AG08396 (cell line): ENCODE measurements around the gene MYO19.
"Not testable (repeated sequence)": the region's sequence is repeated elsewhere in the genome, so short reads cannot be mapped to it uniquely, and the experiment has no call there.

Experiments used
- DNase-seq: peaks from one replicate; pipeline ENCODE4 v3.0.0; 2012; ENCODE audit warnings: low spot score, mixed read lengths

The MYO19 gene

GRCh38 chr17:36498560-36499300 lies 35.9 kb downstream of the MYO19 start:
- no peak for DNase-seq

GRCh38 chr17:36498155-36498554 lies 36.5 kb downstream of the MYO19 start:
- no peak for DNase-seq

GRCh38 chr17:36496018-36496789 lies 38.5 kb downstream of the MYO19 start:
- peak; percentile 46 for DNase-seq

DNA sequence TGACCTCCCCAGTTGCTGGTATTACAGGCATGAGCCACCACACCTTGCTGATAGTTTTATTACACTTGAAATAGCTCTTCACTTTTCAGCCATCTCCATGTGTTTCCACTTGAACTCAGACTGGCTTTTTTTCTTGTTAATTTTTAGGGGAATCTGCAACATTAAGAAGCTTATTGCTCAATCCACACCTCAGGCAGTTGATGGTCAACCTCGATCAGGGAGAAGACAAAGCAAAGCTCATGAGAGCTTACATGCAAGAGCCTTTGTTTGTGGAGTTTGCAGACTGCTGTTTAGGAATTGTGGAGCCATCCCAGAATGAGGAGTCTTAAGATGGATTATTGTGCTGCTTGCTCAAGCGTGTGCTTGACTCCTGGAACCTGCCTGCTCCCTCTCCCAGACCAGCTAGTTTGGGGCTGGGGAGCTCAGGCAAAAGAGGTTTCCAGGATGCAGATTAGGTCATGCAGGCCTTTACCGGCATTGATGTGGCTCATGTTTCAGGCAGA lies 39.5 kb downstream of the MYO19 start:
- DNase-seq: no peak

GRCh38 chr17:36494674-36495073 lies 40.0 kb downstream of the MYO19 start:
- DNase-seq: no peak

DNA sequence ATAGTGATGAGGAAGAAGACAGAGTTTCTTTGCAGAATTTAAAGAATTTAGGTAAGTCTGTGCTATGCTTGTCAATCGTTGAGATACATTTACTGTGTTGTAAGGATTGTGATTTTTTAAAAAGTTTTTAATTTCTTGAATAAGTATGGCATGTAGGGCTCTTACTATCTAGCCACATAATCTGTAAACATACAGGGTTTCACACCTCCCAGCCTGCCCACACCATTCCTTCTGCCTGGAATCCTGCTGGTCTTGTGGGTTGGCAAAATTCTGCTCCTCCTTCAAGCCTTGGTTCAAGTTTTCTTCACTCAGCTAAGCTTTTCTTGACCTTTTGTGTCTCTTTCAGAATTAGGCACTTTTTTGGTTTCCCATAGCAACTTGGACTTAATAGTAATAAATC lies 40.7 kb downstream of the MYO19 start:
- no peak for DNase-seq

DNA sequence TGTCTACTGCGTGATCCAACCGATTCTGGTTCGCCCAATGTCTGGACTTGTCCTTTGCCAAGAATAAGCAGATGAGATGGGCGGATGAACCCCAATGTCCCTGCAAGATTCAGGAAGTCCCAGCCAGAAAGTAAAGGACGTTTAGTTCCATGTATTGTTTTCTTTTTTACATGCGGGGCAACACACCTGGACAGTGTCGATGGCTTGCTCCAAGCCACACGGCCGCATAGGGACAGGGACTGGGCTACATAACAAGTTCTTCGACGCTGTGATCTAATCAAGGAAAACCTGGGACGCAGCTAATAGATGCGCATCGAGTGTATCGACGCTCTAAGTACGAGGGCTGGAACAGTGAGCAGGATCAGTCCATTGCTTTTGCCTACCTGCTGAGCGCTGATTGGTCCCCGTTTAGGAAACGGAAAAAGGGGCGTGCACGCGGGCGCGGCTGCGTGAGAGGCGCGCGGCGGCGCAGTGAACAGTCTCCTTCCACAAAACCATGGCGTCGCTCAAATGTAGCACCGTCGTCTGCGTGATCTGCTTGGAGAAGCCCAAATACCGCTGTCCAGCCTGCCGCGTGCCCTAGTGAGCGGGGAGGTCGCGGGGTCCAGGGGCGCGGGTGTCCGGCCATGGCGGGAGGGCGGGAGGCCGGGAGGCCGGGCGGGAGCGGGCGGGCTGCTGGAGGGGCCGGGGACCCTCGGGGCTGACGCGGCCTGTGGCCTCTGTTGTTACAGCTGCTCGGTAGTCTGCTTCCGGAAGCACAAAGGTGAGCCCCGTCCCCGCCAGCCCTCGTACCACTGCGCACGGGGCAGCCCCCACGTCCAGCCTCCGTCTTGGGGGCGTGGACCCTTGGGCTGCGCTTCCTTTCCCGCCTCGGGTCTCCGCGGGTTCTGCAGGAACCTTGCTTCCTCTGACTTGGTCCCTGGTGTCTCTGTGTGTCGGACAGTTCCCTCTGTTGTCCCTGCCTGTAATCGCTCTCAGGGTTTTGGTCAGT lies 48.2 kb downstream of the MYO19 start, which contains the start of gene ZNHIT3:
Gene ZNHIT3, plus strand, starts transcription at position 478 of the 991 bp plus-strand sequence. Its CDS starts 19 bp downstream, at position 497.
- peak; percentile 98 for DNase-seq

DNA sequence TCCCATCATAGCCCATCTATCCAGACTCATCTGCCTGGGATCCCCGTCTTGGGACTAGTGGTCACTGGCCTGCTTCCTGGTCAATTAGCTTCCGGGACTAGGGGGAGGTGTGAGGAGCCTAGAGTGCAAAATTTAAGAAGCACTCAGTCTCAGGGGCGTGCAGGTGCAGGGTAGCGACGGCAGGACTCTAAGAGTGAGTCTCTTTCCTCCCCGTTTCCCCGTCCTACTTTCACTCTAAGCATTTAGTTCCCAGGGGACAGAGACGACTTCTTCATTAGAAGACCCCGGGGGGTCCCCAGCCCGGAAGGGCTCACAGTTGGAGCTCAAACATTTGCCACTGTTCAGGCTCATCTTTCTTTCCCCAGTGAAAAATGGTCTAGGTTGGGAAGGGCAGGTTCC lies 48.9 kb downstream of the MYO19 start:
- no peak for DNase-seq

DNA sequence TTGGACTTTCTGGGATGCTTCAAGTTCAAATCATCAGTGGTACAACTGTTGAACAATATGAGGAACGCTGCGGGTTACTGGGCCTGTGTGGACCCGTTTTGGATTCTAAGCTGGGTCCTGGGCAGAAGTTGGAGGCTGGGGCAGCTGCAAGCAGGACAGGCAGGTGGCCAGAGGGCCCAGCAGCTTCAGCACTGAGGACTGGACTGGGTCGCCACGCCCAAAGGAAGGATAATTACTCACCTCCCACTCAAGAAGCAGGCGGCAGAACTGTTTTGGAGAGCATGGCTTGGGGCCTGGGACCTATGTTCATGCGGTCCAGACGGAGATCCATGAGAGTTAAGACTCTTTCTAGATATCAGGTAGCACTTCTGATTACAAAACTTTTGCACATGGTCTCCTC lies 49.6 kb downstream of the MYO19 start:
- no peak for DNase-seq

GRCh38 chr17:36484021-36484420 lies 50.6 kb downstream of the MYO19 start:
- DNase-seq: not testable (repeated sequence)

DNA sequence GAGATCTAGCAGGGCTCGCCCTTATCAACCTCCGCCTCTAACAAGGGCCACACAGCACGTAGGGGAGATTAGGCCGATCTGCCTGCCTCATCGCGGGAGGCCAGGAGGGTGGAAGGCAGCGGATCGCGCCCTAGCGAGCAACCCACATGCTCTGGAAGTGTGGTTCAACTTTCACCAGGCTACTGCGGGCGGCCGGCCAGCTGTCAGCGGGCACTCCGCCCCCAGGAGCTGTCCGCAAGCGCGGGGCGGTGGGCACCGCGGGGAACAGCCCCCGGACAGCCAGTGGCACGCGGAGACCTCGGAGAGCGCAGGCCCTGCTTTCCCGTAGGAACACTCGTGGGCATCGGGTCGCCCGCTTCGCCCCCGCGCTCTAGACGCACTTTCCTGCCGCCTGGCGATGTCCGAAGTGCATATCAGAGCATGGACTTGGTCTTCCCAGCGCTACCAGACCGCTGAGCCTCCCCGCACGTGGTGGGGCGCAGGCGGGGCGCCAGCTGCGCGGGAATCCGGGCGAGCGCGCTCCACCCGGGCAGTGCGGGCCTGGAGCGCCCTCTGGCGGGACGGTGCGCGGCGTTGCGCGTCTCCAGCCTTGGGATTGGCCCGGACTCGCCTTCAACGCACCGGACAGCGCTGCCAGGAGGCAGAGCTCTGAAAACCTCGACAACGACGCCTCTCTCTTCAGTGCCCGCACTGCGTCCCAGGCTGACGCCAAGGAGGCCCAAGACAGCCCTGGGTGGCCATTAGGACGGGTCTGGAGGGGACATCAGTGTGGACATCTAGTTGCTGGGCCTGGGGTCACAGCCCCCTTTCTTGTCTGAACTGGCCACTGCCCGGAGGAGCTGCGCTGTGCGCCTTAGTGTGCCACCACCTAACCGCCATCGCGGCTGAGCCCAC lies 51.8 kb downstream of the MYO19 start:
- DNase-seq: peak; percentile 96

GRCh38 chr17:36481829-36482228 lies 52.8 kb downstream of the MYO19 start:
- no peak for DNase-seq

DNA sequence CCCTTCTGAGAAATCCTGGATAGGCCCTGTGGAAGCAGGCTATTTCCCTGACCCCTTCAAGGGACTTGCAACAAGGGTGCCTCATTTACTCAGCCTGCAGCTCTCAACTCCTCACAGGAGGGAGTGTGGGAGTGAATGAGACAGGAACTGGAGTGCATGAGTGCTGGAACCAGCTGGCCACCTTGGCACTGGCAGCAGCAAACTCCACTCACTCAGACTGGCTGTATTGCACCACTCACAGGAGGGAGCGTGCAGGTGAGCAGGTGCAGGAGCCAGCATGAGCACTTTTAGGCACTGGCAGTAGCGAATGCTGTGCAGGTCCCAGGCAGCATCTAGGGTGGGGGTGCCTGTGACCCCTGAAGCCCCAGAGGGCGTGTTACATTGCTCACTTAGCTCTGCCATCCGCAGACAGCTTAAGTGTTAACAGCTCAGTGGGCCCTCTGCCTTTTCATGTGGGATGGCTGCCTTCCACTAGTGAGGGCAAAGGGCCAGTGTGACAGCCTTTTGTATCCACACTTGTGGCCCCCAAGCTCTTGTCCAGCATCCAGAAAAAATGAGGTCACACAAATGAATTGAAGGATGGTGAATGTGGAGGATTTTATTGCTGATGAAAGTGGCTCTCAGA lies 59.2 kb downstream of the MYO19 start:
- no peak for DNase-seq

GRCh38 chr17:36474571-36474970 lies 60.1 kb downstream of the MYO19 start:
- no peak for DNase-seq

DNA sequence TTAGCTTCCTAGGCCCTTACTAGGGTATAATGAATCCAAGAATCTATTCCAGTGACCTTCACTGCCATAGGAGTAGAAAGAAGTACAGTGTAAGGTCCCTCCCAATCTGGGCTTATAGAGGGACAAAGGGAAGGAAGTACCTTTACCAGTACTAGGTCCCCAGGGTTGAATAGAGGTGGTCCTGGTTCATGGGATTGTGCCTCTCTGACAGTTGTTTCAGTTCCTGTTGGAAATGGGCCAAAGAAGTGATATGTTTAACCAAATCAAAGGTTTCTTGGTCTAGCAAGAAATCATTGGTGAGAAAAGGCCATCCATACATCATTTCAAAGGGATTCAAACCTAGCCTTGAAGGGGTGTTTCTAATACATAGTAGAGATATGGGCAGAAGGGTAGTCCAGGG lies 64.2 kb downstream of the MYO19 start:
- no peak for DNase-seq

- no peak for DNase-seq
These were observed 64.9 kb downstream of the MYO19 start for GRCh38 chr17:36469733-36470132.

GRCh38 chr17:36468903-36469635 lies 65.6 kb downstream of the MYO19 start:
- no peak for DNase-seq

DNA sequence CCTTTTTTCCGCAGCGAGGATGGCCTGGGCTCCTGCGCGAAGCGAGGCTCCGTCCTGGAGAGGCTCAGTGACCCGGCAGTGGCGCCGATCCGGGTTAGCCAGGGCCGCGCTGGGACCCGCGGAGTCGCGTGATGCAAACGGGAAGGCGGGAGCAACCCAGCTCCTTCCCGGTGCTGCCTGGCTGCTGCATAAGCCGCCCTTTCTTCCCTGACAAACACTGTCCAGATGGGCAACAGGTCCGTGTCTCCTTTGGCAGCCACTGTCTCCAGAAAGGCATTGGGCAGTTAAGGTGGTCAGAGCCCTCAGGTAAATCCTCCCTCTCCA lies 69.9 kb downstream of the MYO19 start:
- DNase-seq: no peak

- DNase-seq: peak; percentile 96
These were observed 70.5 kb downstream of the MYO19 start for GRCh38 chr17:36463916-36464764.
